ENCODE results near the gene POU6F2.

DNA sequence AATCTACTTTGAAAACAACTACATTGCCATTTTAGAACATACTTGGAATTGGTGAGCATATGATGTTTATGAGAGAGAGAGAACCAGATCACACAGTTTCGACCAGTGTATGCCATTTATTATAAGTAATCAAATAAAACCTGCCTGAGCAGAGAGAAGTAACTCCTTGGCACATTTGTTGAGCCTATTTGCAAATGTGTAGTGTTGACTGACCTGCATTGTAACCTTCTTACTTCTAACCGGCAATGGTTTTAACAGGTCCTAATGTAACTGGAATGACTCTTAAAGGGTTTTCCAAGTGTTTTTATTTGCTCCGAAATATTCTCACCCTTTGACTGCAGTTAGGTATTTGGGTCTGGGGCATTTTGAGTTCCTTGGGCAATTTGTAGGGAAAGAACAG is 167.6 kb downstream of the POU6F2 start:
- TF ChIP-seq, protein P1, sequence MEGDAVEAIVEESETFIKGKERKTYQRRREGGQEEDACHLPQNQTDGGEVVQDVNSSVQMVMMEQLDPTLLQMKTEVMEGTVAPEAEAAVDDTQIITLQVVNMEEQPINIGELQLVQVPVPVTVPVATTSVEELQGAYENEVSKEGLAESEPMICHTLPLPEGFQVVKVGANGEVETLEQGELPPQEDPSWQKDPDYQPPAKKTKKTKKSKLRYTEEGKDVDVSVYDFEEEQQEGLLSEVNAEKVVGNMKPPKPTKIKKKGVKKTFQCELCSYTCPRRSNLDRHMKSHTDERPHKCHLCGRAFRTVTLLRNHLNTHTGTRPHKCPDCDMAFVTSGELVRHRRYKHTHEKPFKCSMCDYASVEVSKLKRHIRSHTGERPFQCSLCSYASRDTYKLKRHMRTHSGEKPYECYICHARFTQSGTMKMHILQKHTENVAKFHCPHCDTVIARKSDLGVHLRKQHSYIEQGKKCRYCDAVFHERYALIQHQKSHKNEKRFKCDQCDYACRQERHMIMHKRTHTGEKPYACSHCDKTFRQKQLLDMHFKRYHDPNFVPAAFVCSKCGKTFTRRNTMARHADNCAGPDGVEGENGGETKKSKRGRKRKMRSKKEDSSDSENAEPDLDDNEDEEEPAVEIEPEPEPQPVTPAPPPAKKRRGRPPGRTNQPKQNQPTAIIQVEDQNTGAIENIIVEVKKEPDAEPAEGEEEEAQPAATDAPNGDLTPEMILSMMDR (IDR thresholded peaks at IDR 0.05), result no peak
- TF ChIP-seq EZH2 (IDR thresholded peaks at IDR 0.05; ENCODE audit: borderline replicate concordance, insufficient read depth, low read depth, low read length, poor library complexity, severe bottlenecking), result no peak
